GM19324 (cell line): Measurements from ENCODE around the gene AGXT2.

Source experiments
- ATAC-seq: cut with Tn5 transposase; IDR thresholded peaks from one replicate; pipeline ENCODE4 v1.9.1; 2021; ENCODE audit warnings: mild to moderate bottlenecking, moderate library complexity; ENCODE audit not compliant: unreplicated experiment, low FRiP score

AGXT2 gene, protein sequence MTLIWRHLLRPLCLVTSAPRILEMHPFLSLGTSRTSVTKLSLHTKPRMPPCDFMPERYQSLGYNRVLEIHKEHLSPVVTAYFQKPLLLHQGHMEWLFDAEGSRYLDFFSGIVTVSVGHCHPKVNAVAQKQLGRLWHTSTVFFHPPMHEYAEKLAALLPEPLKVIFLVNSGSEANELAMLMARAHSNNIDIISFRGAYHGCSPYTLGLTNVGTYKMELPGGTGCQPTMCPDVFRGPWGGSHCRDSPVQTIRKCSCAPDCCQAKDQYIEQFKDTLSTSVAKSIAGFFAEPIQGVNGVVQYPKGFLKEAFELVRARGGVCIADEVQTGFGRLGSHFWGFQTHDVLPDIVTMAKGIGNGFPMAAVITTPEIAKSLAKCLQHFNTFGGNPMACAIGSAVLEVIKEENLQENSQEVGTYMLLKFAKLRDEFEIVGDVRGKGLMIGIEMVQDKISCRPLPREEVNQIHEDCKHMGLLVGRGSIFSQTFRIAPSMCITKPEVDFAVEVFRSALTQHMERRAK

DNA sequence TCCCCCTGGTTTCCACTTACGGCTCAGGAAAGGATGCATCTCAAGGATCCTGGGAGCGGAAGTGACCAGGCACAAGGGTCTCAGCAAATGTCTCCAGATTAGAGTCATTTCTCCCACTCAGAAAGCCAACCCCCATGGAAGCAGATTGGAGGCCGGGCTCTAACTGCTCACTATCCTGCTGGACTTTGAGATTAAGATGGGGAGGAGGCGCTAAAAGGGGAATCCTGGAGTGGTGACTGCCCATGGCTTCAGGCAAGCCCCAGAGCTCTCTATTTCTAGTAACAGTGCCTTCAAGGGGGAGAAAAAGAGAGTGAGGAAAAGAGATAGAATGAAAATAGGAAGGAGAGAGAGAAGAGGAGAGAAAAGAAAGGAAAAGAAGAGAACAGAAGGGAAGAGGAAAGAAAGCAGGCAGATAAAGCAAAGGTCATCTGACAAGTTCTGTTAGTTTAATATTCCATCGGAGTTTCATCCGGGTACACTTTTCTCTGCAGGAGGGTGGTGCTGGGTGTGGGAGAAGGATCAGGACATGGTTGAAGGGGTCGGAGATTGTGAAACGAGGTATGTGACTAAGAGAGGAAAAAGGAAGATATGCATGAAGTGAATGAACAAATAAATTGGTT is at the start of gene AGXT2:
Gene AGXT2, minus strand, starts transcription at position 165 of the 620 bp plus-strand sequence. Its CDS starts 57 bp downstream, at position 108.
- ATAC-seq, result no peak

DNA sequence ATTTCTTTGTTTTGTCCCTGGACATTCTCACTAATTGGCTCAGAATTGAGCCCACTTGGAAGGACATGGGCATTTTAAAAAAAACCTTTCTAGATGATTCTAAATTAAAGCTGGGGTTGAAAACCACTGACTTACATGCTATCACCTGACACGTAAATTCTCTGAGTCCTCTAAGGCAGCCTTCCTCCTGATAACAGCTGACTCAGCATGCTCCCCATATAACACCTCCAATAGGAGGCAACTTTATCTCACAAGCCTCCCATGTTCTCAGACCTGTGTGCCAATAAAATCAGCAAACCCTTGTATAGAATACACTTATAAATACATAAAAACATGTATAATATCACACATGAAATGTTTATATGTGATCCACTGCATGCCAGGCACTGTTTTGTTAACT is 49.2 kb upstream of the AGXT2 start:
- no peak for ATAC-seq

DNA sequence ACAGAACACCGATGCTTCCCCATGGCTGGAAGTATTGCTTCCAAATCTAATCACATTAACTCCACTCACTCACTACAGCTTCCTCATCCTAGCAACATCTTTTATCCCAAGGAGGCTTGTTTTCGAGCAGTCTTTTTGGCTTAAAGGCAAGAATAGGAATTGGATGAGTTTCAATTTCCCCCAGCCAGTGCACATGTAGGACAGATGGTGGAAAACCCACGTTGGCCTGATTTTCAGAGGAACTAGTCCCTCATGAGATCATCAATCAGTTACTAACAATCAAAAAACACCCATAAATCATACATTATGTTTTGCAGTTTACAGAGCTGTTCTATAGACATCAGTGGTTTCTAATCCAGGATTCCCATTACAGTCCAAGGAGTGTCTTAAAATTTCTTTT is 48.5 kb upstream of the AGXT2 start:
- ATAC-seq, result no peak

DNA sequence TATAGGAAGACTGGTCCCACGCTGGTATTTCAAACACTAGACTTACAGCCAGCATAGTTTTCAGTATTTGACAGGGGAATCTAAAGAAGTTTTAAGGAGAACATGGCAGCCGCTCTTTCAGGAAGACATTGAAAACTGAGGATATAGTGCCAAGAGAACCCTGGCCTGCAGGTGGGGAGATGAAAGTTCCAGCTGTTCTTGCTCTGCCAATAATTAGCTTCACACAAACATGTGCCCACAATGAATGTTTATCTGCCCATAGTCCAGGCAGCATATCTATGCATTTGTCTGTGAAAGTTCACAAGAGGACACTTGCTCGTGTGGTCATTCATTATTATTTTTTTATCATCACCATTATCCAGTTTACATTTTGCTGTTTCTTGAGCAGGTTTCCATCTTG is 47.6 kb upstream of the AGXT2 start:
- ATAC-seq, result no peak

DNA sequence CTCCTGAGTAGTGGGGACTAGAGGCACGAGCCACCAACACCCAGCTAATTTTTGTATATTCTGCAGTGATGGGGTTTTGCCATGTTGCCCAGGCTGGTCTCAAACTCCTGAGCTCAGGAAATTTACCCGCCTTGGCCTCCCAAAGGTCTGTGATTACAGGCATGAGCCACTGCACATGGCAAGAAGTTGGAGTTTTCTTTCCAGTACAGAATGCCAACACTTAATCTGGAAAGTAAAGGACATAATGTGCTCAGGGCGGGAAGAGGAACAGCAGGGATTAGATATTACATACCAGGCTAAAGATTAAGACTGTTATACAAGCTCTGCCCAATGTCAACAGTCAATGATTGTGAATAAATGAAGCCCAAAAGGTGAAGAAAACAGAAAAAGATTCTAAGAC is 47.2 kb upstream of the AGXT2 start:
- no peak for ATAC-seq

DNA sequence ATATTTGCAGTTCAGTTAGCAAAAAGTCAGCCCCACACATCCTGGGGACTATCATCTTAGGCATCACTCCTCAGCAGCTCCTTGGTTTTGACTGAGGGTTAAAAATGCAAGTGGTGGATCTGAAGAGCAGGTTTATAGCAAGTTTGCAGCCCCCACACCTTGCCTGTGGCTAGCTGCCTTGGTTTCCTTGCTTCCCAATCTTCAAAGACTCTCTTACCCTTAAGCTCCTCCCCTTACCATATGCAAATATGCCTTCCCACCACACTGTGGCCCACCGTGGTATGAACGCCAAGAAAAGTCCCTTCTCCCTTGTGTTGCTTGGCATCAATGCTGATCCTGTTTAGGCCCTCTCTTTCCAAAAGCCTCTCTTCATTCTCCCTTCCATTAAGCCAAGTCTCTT is 45.0 kb upstream of the AGXT2 start:
- no peak for ATAC-seq

DNA sequence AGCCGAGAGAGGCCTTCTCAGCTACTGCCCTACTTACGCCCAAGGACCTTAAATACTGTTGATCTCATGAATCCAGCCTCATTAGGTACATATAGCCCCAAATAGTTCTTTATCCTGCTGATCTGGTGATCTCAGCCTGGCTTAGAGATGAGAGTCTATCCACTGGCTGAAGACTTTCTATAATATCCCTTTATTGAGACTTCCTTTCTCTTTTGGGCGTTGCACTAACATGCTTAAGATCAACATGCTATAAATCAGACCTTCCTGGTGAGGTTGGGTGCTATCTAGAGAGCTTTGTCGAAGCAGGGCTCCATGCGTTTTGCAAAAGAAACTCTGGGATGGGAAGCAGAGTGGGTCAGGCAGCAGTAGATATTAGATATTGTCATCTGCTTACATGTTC is 44.0 kb upstream of the AGXT2 start:
- no peak for ATAC-seq

DNA sequence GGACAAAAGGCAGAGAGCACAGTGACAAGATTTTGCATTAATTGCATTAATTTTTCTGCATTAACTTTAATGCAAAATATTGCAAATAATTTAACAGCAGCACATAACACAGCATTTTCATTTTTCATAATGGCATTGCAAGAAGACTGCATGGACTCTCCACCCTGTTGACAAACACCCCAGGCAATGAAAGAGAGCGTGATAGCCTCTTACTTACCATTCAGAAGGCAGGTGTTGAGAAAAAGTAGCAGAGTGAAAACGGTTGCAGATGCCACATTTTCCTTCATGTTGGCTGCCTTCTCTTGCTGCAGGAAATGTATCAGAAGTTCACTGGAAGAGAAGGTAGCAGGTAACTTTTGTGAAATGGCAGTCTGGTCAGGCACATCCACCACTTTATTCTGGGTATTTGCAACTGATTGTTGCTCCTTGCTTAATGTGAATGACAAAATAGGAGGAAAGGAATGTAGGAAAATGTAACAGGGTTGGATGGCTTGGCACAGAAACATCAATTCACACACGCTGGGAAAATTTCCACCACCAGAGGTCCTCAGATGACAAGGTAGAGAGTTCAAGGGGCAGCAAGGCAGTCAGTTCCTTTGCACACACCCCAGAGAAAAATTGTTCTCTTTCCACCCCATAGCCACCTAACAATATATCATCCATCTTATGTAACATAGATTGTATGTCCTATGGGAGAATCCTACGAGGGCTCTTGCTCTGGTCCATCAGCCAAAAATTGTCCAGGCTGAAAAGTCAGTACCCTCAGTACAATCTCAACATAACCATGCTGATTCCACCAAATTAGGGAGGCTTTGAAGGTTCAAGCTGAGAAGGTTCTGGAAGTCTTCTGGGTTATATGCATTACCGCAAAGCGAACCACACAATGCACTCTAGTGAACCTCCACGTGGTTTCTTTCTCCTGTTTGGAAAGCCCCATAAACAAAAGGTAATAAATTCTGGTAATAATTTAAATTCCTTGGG is 41.9 kb upstream of the AGXT2 start:
- ATAC-seq, result no peak

DNA sequence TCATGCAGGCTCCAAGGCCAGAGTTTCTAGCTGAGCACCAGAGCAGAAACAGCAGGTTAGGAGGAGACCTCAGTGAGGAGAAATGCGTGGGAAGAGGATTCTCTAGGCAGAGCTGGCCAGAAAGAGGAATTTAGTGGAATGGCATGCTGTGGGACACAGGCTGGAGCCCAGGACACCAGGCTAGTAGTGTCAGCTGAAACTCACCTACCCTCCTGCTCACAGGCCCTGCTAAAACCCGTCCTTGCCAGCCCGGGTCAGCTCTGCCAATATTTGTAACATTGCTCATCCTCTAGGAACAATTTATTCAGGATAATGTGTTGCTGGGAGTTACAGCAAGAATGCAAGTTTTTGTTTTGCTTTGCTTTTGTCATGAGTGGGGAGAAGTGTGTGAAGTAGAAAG is 40.2 kb upstream of the AGXT2 start:
- ATAC-seq, result no peak

DNA sequence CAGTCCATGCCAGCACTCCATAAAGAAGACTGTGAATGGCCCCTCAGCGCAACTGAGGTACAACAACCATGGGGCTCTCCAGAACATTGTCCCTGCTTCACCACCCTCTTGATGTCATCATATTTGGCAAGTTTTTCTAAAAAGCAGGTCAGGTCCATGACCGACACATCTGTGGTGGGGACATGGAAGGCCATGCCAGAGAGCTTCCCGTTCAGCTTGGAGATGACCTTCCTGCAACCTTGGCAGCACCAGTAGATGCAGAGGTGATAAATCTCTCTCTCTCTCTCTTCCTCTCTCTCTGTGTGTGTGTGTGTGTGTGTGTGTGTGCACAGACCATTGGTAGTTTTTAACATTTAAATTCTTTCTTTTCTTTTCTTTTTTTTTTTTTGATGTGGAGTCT is 35.4 kb upstream of the AGXT2 start:
- ATAC-seq, result no peak

DNA sequence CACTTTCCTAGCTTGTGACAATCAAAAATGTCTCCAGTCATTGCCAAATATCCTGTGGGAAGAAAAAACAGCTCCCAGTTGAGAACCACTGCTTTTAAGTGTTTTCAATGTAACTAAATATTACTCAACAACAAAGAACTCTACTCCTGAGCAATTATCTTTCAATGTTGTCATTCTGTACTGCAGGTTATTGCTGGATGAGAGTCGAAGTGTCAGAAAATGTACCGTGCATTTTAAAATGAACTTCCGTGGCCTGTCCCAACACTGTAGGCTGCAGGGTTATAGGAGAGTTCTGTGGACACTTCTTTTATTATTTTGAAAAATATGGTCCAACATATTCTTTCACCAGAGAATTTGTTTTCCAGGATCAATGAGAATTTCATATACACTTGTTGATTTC is 34.8 kb upstream of the AGXT2 start:
- ATAC-seq, result no peak

DNA sequence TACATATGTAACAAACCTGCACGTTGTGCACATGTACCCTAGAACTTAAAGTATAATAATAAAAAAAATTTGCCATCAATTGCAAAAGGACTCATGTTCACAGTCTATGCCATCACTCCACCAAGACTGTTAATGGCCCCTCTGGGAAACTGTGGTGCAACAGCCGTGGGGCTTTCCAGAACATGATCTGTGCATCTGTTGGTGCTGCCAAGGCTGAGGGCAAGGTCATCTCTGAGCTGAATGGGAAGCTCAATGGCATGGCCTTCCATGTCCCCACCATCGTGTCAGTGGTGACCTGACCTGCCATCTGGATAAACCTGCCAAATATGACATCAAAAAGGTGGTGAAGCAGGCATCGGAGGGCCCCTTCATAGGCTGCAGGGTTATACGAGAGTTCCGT is 33.4 kb upstream of the AGXT2 start:
- no peak for ATAC-seq

DNA sequence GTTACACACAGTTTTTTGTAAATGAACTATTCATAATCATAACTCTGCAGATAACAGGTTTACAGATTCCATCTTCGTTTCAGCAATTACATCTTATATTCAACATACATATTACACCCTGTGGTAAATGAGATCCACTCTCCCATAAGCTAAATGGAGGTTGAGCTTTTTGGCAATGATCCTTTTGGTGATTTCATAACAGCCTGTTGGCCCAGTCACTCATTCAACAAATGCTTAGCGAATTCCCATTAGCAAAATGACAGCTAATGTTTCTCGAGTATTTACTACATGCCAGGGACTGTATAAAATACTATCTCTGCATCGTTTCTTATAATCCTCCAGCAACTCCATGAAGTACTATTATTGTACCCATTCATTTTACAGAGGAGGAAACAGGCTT is 25.4 kb upstream of the AGXT2 start:
- no peak for ATAC-seq

DNA sequence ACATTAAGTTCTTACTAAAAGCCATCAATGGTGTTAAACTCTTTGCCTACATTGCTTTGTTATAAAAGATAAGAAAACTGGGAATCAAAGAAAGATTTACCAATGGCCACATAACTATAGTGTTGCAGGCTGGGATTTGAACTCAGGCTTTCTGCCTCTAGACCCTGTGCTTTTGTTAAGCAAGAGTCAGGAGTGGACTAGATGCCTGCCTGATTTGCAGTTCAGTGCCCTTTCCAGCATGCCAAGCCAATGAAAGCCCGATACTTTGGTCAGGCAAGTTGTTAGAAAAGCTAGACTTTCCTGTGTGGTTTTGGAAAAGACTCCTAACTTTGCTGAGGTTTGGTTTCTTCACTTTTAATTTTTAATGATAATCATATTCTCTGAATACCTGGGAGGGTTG is 21.4 kb upstream of the AGXT2 start:
- no peak for ATAC-seq

DNA sequence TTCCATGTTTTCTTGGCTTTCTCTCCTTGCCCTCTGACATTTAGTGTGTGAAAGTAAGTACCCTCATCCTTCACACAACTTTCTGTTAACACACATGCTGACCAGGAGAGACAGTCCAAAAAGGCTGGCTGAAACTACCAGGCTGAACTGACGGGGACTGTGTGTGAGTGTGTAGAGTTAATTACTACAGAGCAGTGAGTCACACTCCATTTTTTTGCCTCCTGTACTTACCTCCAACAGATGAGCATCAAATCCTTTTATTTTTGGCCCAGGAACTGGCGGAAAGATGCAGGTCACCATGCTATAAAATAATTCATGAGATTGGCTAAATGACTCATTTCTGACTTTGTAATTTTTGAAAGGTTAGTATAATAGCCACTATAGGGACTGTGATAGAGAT is 20.2 kb upstream of the AGXT2 start:
- no peak for ATAC-seq

DNA sequence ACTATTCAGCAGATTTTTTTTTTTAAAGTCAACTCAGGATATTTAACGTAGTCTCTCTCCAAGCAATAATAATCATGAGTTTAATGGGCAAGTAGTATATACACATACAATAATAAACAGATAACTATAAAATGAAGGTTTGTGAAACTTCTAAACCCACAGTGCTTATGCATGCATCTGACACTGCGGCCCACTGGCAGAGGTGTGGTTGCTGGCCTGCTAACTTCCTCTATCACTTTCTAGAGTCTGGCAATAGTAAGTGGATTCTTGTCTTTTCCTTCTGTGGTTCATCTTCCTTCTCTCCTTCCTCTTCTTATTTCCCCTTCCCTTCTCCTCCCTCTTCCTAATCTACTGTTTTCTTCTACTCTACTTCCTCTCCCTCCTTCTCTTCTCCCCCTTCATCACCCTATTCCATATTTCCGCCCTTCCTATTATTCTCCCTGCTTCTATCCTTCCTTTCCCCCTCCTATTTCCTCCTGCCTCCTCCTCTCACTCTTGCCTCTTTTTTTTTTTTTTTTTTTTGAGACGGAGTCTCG is 18.6 kb upstream of the AGXT2 start:
- no peak for ATAC-seq

DNA sequence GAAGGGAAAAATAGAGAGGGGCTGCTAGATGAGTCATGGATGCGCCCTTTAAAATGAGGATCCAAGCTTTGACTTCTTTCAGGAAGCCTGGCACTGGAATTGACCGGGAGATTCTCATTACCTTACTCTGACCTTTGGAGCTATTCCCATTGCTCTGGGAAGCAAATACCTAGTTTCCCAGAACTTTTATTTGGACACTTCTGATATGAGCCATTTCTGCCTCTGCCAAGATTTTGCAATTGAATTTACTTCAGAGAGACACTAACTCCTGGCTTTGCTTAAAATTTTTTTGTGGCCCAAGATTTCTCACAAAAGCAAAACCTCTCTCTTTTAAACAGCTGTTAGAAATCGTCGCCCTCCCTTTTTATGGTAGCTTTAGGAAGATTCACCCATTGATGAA is 15.7 kb upstream of the AGXT2 start:
- ATAC-seq, result no peak

DNA sequence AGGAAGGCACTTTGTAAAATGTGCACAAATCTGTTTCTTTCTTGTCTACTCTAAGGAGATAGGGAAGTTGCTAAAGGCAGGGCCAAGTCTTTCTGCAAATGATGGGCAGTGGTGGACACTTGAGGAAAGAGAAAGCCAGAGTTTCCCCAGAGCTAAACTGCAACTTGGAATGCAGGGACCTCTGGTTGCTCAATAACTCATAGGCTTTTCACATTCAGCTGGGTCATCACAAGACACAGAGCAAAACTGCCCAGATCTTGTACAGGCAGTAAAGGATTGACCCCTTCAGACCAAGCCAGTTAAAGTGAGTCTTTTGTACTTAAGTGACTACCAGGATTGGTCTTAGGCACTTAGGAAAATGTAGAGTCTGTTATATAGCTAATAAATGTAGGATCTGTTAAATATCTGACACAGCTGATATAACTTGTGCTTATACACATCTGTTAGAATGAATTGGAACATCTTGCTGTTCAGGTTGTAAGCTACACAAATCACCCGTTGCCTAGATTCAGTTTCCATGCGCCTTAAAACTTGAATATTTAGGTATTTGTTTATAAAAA is 13.5 kb upstream of the AGXT2 start:
- no peak for ATAC-seq

DNA sequence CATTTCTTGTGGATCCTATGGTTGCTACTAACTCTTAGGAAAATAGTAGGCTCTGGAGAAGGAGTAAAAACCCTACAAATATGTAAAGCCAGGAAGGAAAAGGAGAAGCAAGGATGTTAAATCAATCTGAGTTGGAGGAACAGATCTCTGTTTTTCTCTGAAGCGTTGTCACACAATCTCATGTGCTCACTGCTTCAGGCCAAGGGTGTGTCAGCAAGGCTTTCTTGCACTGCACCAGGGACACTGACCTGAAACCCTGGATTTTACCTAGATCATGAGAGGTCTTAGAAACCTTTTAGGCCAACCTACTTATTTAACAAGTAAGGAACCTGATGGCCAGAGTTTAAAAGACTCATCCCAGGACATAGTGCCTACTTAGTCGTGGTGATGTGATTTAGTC is 12.5 kb upstream of the AGXT2 start:
- ATAC-seq, result no peak

DNA sequence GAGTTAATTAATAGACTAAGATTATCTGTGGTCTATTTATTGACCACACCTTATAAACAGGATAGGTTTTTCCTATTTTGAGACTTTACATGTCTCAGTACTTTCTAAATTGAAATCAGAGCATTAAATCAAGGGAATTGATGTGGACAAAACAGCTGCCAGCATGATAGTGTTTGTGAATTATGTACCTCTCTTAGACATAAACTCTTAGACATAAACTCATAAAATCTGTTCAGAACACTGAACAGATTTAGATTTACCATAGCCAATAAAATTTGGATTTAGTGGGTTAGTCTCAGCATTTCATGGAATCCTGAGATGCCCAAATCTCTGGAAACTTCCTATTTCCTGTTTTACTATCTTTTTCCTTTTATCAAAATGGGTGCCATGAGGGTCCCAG is 11.5 kb upstream of the AGXT2 start:
- no peak for ATAC-seq
